HEK293 (cell line): ENCODE results near the gene PPOX.

ENCODE experiments used
- RBAK ChIP-seq: fragments of 450-650 bp; formaldehyde crosslinking; IDR thresholded peaks from 2 replicates; pipeline ENCODE4 v1.5.1; 2016; ENCODE audit warnings: missing biosample characterization, missing genetic modification characterization
- ZNF311 ChIP-seq: fragments of 450-650 bp; formaldehyde crosslinking; IDR thresholded peaks from 2 replicates; pipeline ENCODE4 v1.5.1; 2017; ENCODE audit warnings: missing biosample characterization, missing genetic modification characterization, borderline replicate concordance
- ZNF558 ChIP-seq: fragments of 450-650 bp; formaldehyde crosslinking; IDR thresholded peaks from 2 replicates; pipeline ENCODE4 v1.5.1; 2016; ENCODE audit warnings: missing biosample characterization, missing genetic modification characterization
- TF ChIP-seq, protein P1 (sequence below): fragments of 450-650 bp; formaldehyde crosslinking; IDR thresholded peaks from 2 replicates; pipeline ENCODE4 v1.5.1; 2016; ENCODE audit warnings: missing biosample characterization, missing genetic modification characterization
- TF ChIP-seq, protein P2 (sequence below): fragments of 450-650 bp; formaldehyde crosslinking; IDR thresholded peaks from 2 replicates; pipeline ENCODE4 v1.5.1; 2016; ENCODE audit warnings: missing biosample characterization, missing genetic modification characterization
- TF ChIP-seq, protein P3 (sequence below): fragments of 450-650 bp; formaldehyde crosslinking; IDR thresholded peaks from 2 replicates; pipeline ENCODE4 v1.5.1; 2016; ENCODE audit warnings: missing biosample characterization, missing genetic modification characterization

DNA sequence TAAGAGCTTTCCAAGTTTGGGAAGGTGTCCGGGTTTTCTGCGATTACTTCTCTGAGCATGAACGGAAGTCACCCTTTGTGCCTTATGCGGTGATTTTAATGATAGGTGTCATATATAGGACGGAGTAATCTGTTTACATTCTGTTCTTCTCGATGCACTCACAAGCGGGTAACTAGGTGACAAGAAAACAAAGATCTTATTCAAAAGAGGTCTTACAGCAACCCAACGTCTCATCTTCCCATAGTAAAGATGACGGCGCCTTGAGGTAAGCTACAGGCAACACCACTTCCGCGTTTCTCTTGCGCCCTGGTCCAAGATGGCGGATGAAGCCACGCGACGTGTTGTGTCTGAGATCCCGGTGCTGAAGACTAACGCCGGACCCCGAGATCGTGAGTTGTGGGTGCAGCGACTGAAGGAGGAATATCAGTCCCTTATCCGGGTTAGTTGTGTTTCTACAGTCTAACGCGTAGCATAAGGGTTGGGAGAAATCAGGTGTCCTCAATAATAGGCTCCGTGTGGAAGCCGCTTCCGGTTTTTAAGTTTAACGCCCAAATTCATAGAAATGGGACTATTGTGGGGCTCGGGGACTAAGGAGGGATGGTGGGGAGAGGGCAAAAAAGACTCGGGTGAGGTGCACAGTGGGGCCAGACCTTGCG is 12.4 kb upstream of the PPOX start, which contains the start of gene UFC1:
- TF ChIP-seq, protein P1, sequence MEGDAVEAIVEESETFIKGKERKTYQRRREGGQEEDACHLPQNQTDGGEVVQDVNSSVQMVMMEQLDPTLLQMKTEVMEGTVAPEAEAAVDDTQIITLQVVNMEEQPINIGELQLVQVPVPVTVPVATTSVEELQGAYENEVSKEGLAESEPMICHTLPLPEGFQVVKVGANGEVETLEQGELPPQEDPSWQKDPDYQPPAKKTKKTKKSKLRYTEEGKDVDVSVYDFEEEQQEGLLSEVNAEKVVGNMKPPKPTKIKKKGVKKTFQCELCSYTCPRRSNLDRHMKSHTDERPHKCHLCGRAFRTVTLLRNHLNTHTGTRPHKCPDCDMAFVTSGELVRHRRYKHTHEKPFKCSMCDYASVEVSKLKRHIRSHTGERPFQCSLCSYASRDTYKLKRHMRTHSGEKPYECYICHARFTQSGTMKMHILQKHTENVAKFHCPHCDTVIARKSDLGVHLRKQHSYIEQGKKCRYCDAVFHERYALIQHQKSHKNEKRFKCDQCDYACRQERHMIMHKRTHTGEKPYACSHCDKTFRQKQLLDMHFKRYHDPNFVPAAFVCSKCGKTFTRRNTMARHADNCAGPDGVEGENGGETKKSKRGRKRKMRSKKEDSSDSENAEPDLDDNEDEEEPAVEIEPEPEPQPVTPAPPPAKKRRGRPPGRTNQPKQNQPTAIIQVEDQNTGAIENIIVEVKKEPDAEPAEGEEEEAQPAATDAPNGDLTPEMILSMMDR (tag by site-specific recombination) = no peak
- TF ChIP-seq, protein P2, sequence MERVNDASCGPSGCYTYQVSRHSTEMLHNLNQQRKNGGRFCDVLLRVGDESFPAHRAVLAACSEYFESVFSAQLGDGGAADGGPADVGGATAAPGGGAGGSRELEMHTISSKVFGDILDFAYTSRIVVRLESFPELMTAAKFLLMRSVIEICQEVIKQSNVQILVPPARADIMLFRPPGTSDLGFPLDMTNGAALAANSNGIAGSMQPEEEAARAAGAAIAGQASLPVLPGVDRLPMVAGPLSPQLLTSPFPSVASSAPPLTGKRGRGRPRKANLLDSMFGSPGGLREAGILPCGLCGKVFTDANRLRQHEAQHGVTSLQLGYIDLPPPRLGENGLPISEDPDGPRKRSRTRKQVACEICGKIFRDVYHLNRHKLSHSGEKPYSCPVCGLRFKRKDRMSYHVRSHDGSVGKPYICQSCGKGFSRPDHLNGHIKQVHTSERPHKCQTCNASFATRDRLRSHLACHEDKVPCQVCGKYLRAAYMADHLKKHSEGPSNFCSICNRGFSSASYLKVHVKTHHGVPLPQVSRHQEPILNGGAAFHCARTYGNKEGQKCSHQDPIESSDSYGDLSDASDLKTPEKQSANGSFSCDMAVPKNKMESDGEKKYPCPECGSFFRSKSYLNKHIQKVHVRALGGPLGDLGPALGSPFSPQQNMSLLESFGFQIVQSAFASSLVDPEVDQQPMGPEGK (tag by site-specific recombination) = no peak; the same call in 1 of the 2 replicates
- TF ChIP-seq, protein P3, sequence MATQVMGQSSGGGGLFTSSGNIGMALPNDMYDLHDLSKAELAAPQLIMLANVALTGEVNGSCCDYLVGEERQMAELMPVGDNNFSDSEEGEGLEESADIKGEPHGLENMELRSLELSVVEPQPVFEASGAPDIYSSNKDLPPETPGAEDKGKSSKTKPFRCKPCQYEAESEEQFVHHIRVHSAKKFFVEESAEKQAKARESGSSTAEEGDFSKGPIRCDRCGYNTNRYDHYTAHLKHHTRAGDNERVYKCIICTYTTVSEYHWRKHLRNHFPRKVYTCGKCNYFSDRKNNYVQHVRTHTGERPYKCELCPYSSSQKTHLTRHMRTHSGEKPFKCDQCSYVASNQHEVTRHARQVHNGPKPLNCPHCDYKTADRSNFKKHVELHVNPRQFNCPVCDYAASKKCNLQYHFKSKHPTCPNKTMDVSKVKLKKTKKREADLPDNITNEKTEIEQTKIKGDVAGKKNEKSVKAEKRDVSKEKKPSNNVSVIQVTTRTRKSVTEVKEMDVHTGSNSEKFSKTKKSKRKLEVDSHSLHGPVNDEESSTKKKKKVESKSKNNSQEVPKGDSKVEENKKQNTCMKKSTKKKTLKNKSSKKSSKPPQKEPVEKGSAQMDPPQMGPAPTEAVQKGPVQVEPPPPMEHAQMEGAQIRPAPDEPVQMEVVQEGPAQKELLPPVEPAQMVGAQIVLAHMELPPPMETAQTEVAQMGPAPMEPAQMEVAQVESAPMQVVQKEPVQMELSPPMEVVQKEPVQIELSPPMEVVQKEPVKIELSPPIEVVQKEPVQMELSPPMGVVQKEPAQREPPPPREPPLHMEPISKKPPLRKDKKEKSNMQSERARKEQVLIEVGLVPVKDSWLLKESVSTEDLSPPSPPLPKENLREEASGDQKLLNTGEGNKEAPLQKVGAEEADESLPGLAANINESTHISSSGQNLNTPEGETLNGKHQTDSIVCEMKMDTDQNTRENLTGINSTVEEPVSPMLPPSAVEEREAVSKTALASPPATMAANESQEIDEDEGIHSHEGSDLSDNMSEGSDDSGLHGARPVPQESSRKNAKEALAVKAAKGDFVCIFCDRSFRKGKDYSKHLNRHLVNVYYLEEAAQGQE (tag by site-specific recombination) = peak; percentile 56
- TF ChIP-seq ZNF311 (tag by site-specific recombination) (no peak), RBAK (tag by site-specific recombination) (no peak), ZNF558 (tag by site-specific recombination) (0 out of 2 replicates have a peak, but pooled peaks have one; percentile 52)
